ENCODE data around the gene SORCS1. TPM values are rescaled to one million over a fixed set of nuclear protein-coding genes. Genes with fewer than 3 reads are reported as not detected.

The SORCS1 gene
- total and polyA plus RNA-seq, 2 experiments from 2014 or later = 1.1 to 4.6 TPM

DNA sequence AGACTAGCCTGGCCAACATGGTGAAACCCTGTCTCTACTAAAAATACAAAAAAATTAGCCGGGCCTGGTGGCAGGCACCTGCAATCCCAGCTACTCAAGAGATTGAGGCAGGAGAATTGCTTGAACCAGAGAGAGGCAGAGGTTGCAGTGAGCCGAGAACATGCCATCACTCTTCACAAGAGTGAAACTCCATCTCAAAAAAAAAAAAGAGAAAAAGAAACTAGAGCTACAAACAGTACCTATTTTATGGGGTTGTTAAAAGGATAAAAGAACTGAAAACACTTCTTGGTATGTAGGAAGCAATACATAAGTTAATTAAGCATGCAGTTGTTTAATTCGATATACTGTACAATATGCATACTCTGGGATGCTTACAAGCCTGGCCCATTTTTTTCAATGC is 216.9 kb downstream of the SORCS1 start:
- no peaks in the 10 kb centered on the region for H3K4me1 ChIP-seq (ENCODE audit: insufficient read depth)
- WGBS (ENCODE audit: low lambda C conversion rate, missing lambda C conversion rate) = 90% methylated on average over 3 of the region's 3 CpGs
- no peaks in the 10 kb centered on the region for H4K20me1 ChIP-seq (ENCODE audit: insufficient read depth, poor library complexity, severe bottlenecking)
- DNase-seq (ENCODE audit: low spot score) = no peak
- H3K4me2 ChIP-seq = no peak overlapping the region
- H3K79me2 ChIP-seq = no peaks in the 10 kb centered on the region
- no peak overlapping the region for H3K27ac ChIP-seq
- H2AFZ ChIP-seq = no peak overlapping the region
- no peaks in the 10 kb centered on the region for H3K9me2 ChIP-seq (replicated peaks; ENCODE audit: insufficient read depth)
- no peak for TF ChIP-seq EZH2phosphoT487 (IDR thresholded peaks at IDR 0.05; ENCODE audit: low read depth, severe bottlenecking, unreplicated experiment)
- TF ChIP-seq EZH2 (IDR thresholded peaks at IDR 0.05; ENCODE audit: borderline replicate concordance) = no peak
- TF ChIP-seq, protein P1, sequence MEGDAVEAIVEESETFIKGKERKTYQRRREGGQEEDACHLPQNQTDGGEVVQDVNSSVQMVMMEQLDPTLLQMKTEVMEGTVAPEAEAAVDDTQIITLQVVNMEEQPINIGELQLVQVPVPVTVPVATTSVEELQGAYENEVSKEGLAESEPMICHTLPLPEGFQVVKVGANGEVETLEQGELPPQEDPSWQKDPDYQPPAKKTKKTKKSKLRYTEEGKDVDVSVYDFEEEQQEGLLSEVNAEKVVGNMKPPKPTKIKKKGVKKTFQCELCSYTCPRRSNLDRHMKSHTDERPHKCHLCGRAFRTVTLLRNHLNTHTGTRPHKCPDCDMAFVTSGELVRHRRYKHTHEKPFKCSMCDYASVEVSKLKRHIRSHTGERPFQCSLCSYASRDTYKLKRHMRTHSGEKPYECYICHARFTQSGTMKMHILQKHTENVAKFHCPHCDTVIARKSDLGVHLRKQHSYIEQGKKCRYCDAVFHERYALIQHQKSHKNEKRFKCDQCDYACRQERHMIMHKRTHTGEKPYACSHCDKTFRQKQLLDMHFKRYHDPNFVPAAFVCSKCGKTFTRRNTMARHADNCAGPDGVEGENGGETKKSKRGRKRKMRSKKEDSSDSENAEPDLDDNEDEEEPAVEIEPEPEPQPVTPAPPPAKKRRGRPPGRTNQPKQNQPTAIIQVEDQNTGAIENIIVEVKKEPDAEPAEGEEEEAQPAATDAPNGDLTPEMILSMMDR (IDR thresholded peaks at IDR 0.05; ENCODE audit: poor library complexity) = no peak
- H3K4me3 ChIP-seq = no peak overlapping the region
- H3K9me3 ChIP-seq (ENCODE audit: low read depth) = no peaks in the 10 kb centered on the region
- no peaks in the 10 kb centered on the region for H3K27me3 ChIP-seq
- no peaks in the 10 kb centered on the region for H3K36me3 ChIP-seq (replicated peaks; ENCODE audit: insufficient read depth, low read depth)

DNA sequence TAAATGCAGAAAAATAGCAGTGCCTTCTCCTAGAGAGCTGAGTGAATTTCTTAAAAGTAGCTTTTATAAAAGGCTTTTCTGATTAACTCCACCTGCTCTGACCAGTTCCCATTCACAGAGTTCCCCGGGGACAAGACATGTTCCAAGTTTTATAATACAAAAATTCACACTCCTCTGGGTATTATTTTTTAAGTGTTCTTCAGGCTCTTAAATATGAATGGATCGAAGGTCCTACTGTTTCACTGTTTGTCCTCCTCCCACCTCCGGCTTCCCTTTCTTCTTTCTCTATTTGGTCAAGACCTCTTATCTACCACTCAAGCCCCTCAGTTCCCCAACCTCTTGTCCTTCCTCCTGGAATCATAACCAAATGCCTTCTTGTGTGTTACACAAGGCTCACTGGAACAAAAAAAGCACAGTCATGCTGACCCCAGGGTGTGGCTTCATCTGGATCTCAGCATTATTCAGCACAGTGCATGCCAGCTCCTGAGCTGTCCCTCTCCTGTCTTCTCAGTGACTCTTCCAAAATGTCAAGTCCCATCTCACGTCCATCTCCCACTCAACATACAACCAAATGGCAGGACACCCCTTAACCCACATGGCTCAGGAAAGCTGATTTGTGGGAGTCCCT is 222.4 kb downstream of the SORCS1 start:
- H3K4me2 ChIP-seq = no peak overlapping the region
- WGBS (ENCODE audit: low lambda C conversion rate, missing lambda C conversion rate) = 67% methylated on average over 4 of the region's 4 CpGs
- no peaks in the 10 kb centered on the region for H3K9me2 ChIP-seq (replicated peaks; ENCODE audit: insufficient read depth)
- H4K20me1 ChIP-seq (ENCODE audit: insufficient read depth, poor library complexity, severe bottlenecking) = no peaks in the 10 kb centered on the region
- no peaks in the 10 kb centered on the region for H3K27me3 ChIP-seq
- peak; percentile 10 for DNase-seq (ENCODE audit: low spot score)
- H3K27ac ChIP-seq = no peak overlapping the region
- H3K36me3 ChIP-seq (replicated peaks; ENCODE audit: insufficient read depth, low read depth) = no peaks in the 10 kb centered on the region
- H3K79me2 ChIP-seq = no peaks in the 10 kb centered on the region
- no peak overlapping the region for H3K4me3 ChIP-seq
- no peak overlapping the region for H2AFZ ChIP-seq
- no peaks in the 10 kb centered on the region for H3K9me3 ChIP-seq (ENCODE audit: low read depth)
- TF ChIP-seq, protein P1 (IDR thresholded peaks at IDR 0.05; ENCODE audit: poor library complexity) = no peak
- TF ChIP-seq EZH2 (IDR thresholded peaks at IDR 0.05; ENCODE audit: borderline replicate concordance) (no peak), EZH2phosphoT487 (IDR thresholded peaks at IDR 0.05; ENCODE audit: low read depth, severe bottlenecking, unreplicated experiment) (no peak)
- no peaks in the 10 kb centered on the region for H3K4me1 ChIP-seq (ENCODE audit: insufficient read depth)

DNA sequence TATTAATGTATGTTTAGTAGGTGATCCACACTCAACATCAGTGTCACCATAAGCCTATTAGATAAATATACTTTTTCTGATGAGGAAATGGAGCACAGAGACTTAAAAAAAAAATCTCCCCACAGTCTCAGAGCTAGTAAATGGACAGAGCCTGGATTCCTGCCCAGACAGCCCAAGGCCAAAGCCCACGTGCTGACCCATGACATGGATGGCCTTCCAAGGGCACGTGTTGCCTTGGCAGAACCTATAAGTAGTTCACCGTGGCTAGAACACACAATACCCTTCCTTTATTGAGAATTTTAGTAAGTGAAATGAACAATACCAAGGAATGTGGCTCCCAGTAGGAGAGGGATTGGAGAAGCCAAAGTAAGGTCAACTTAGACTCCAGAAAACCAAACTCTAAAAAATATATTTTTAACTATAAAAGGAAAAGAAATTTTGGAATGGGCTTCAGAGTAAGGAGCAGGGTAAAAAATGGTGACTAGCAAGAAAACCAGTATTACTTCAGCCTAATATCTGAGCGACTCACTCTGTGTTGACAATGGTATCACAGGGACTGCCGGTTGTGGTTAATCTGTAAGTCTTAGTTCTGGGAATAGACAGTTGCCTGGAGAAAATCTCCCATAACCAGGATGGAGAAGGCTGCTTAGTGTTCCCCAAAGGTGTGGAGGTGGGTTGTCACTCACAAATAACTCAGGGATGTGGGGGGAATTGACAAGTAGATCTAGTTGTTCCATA is 223.0 kb downstream of the SORCS1 start:
- Histone ChIP-seq H3K9me2 (replicated peaks; ENCODE audit: insufficient read depth) (no peaks in the 10 kb centered on the region), H3K4me3 (no peak overlapping the region), H4K20me1 (ENCODE audit: insufficient read depth, poor library complexity, severe bottlenecking) (no peaks in the 10 kb centered on the region), H2AFZ (no peak overlapping the region), H3K79me2 (no peaks in the 10 kb centered on the region), H3K4me1 (ENCODE audit: insufficient read depth) (no peaks in the 10 kb centered on the region), H3K4me2 (no peak overlapping the region), H3K9me3 (ENCODE audit: low read depth) (no peaks in the 10 kb centered on the region), H3K27me3 (no peaks in the 10 kb centered on the region), H3K27ac (no peak overlapping the region), H3K36me3 (replicated peaks; ENCODE audit: insufficient read depth, low read depth) (no peaks in the 10 kb centered on the region)
- WGBS (ENCODE audit: low lambda C conversion rate, missing lambda C conversion rate) = 72% methylated on average over 5 of the region's 5 CpGs
- no peak for DNase-seq (ENCODE audit: low spot score)
- TF ChIP-seq, protein P1 (IDR thresholded peaks at IDR 0.05; ENCODE audit: poor library complexity) = no peak
- no peak for TF ChIP-seq EZH2 (IDR thresholded peaks at IDR 0.05; ENCODE audit: borderline replicate concordance)
- no peak for TF ChIP-seq EZH2phosphoT487 (IDR thresholded peaks at IDR 0.05; ENCODE audit: low read depth, severe bottlenecking, unreplicated experiment)
